Right lobe of liver (tissue), 4 donors: ENCODE data around the gene ACBD5.

Source experiments
- CTCF ChIP-seq, 4 donors: fragments of 200-600 bp in 3 of 4; fragments of 450-650 bp in 1 of 4; IDR thresholded peaks; one replicate each; pipeline versions ENCODE4 v1.5.1 to v1.8.0; 2016 to 2022; ENCODE audit warnings: antibody characterized with exemption in 4 of 4, mild to moderate bottlenecking in 2 of 4
- POLR2A ChIP-seq: fragments of 450-650 bp; IDR thresholded peaks from one replicate; pipeline ENCODE4 v1.6.1; 2017; ENCODE audit warnings: antibody characterized with exemption, mild to moderate bottlenecking
- donor health status: DM: no; HTN: no; CAD: no.
- donor health status: DM: no; HTN: no; CAD: no.
- donor health status: DM: no; HTN: yes; CAD: no.

DNA sequence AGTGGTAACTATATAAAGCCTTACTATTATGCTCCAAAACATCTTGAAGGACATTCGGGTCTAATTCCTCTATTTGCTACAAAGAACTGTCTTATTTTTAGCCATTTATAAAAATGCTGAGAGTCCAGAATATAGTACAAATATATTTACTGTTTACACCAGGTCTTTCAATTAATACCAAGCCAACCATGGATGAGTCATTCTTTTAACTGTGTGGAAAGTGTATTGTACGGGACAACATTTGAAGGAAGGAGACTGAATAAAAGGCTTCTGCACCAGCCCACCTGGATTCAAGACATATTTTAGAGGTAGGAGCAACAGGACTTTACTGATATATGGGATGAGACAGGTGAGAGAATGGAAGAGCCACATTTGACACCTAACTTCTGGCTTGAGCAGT is 50.1 kb downstream of the ACBD5 start:
- TF ChIP-seq CTCF (IDR thresholded peaks at IDR 0.05), result no peak
- no peak for TF ChIP-seq POLR2A
